Endothelial cell of umbilical vein (primary cell): ENCODE results near the gene RPH3AL. TPM values are rescaled to one million over a fixed set of nuclear protein-coding genes. Genes with fewer than 3 reads are reported as not detected.

Source experiments
- BruUV-seq: library from RNA; stranded (reverse); fragments of 400-500 nt; replicated peaks from 2 replicates; lab custom pipeline; 2021; lab: Mats Ljungman, UMichigan
- CTCF ChIA-PET: fragments of 300-600, 350-600 bp; sonication (Branson Sonifier 250); formaldehyde crosslinking; loops from one replicate; lab custom pipeline; 2021; ENCODE audit warnings: antibody characterized with exemption, inconsistent platforms; lab: Charles Lee
- POLR2A ChIA-PET: fragments of 300-600, 350-600 bp; sonication (Branson Sonifier 250); formaldehyde crosslinking; loops from one replicate; lab custom pipeline; 2021; ENCODE audit warnings: antibody characterized with exemption, inconsistent platforms; lab: Charles Lee
- DNase-seq: peaks from one replicate; pipeline ENCODE4 v3.0.0-alpha.2; 2011; ENCODE audit warnings: low read depth, low spot score
- FAIRE-seq: peaks from 2 replicates; lab custom pipeline; 2011; peaks lifted over from hg19 to GRCh38; lab: Jason Lieb, UNC
- H2AFZ ChIP-seq: 2 replicates; pipeline ENCODE4 v1.6.0; 2012; ENCODE audit warnings: low read depth, low read length, control low read depth, inconsistent platforms
- H3K27ac ChIP-seq: 2 replicates; pipeline ENCODE4 v1.5.1; 2011; ENCODE audit warnings: low read depth, mild to moderate bottlenecking, control low read depth, low read length, moderate library complexity; ENCODE audit not compliant: insufficient read depth
- H3K27me3 ChIP-seq, 2 experiments: 2 replicates each; pipeline versions ENCODE4 v1.6.0 to v1.6.1; 2011; ENCODE audit warnings: low read length in 2 of 2, mixed read lengths in 1 of 2; ENCODE audit not compliant: control insufficient read depth in 2 of 2, insufficient read depth in 2 of 2
- H3K36me3 ChIP-seq, 2 experiments: 2 replicates in 1 of 2; 3 replicates in 1 of 2; pipeline ENCODE4 v1.5.1; 2011; ENCODE audit warnings: low read length in 2 of 2, mild to moderate bottlenecking in 1 of 2, moderate library complexity in 1 of 2; ENCODE audit not compliant: control insufficient read depth in 2 of 2, insufficient read depth in 2 of 2; ENCODE audit errors: extremely low read depth in 1 of 2
- H3K4me1 ChIP-seq: 3 replicates; pipeline ENCODE4 v1.5.1; 2011; ENCODE audit warnings: mild to moderate bottlenecking, low read length; ENCODE audit not compliant: control insufficient read depth, insufficient read depth; ENCODE audit errors: extremely low read depth
- H3K4me2 ChIP-seq: 2 replicates; pipeline ENCODE4 v1.6.1; 2011; ENCODE audit warnings: low read length, control low read depth, mixed read lengths; ENCODE audit not compliant: insufficient read depth
- H3K4me3 ChIP-seq, 3 experiments: fragments of 200-600 bp in 1 of 3; sonication (generic), shearing (Covaris generic) in 1 of 3; replicated peaks in 1 of 3; 2 replicates each; pipeline ENCODE4 v1.5.1; 2011 to 2016; ENCODE audit warnings: control low read depth in 3 of 3, low read length in 3 of 3, mild to moderate bottlenecking in 2 of 3, inconsistent platforms in 1 of 3, low read depth in 1 of 3, moderate library complexity in 1 of 3; ENCODE audit not compliant: insufficient read depth in 1 of 3
- H3K79me2 ChIP-seq: 2 replicates; pipeline ENCODE4 v1.6.0; 2012; ENCODE audit warnings: low read length, inconsistent platforms; ENCODE audit not compliant: control insufficient read depth, insufficient read depth
- H3K9ac ChIP-seq: replicated peaks from 2 replicates; pipeline ENCODE3; 2011; ENCODE audit warnings: low read length, control low read depth; ENCODE audit not compliant: insufficient read depth; ENCODE audit errors: extremely low read depth
- H3K9me1 ChIP-seq: replicated peaks from 3 replicates; pipeline ENCODE4 v1.6.0; 2011; ENCODE audit warnings: mild to moderate bottlenecking, low read length; ENCODE audit not compliant: control insufficient read depth, insufficient read depth; ENCODE audit errors: extremely low read depth
- H3K9me3 ChIP-seq: replicated peaks from 2 replicates; pipeline ENCODE4 v1.5.1; 2012; ENCODE audit warnings: low read length, inconsistent platforms; ENCODE audit not compliant: control insufficient read depth, insufficient read depth
- H4K20me1 ChIP-seq: replicated peaks from 2 replicates; pipeline ENCODE3; 2011; ENCODE audit warnings: mild to moderate bottlenecking, low read length; ENCODE audit not compliant: control insufficient read depth, insufficient read depth; ENCODE audit errors: extremely low read depth
- EZH2 ChIP-seq: IDR thresholded peaks from 2 replicates; pipeline ENCODE4 v1.6.1; 2012; ENCODE audit warnings: borderline replicate concordance, low read depth, mild to moderate bottlenecking, moderate library complexity, low read length, inconsistent platforms; ENCODE audit not compliant: severe bottlenecking
- FOS ChIP-seq: IDR thresholded peaks from 2 replicates; pipeline ENCODE4 v1.6.1; 2011; ENCODE audit warnings: mild to moderate bottlenecking, low read length, moderate library complexity, borderline replicate concordance; ENCODE audit not compliant: insufficient read depth
- GATA2 ChIP-seq: IDR thresholded peaks from 2 replicates; pipeline ENCODE4 v1.7.0; 2011; ENCODE audit warnings: low read depth, mild to moderate bottlenecking, moderate library complexity, mixed read lengths, low read length; ENCODE audit not compliant: insufficient read length, insufficient read depth
- JUN ChIP-seq: IDR thresholded peaks from 2 replicates; pipeline ENCODE4 v1.6.1; 2011; ENCODE audit warnings: borderline replicate concordance, low read depth; ENCODE audit not compliant: insufficient read length, insufficient read depth
- MAX ChIP-seq: IDR thresholded peaks from 2 replicates; pipeline ENCODE4 v1.6.1; 2011; ENCODE audit not compliant: insufficient read depth, insufficient read length
- MYC ChIP-seq: IDR thresholded peaks from one replicate; pipeline ENCODE4 v1.6.1; 2011; ENCODE audit warnings: mild to moderate bottlenecking, low read depth, low read length
- POLR2A ChIP-seq: IDR thresholded peaks from 2 replicates; pipeline ENCODE4 v1.6.1; 2012; ENCODE audit warnings: low read depth, mild to moderate bottlenecking, control low read depth, low read length
- POLR2AphosphoS5 ChIP-seq: IDR thresholded peaks from 2 replicates; pipeline ENCODE4 v1.6.1; 2012; ENCODE audit warnings: low read depth, mild to moderate bottlenecking, control low read depth, low read length, moderate library complexity; ENCODE audit not compliant: insufficient read depth
- dilution Hi-C: fragments of 300-500 bp; cut with MboI; formaldehyde crosslinking; loops from one replicate; pipeline ENCODE4 v1.15.0; 2019; ENCODE audit warnings: low sequenced_read_pairs; ENCODE audit not compliant: extremely low pct_ligation_motif_present
- intact Hi-C: fragments of 100-400 bp; cut with micrococcal nuclease; formaldehyde crosslinking; loops from one replicate; pipeline ENCODE4 v1.10.0; 2022
- polyA plus RNA-seq, 4 experiments: library from polyadenylated mRNA; depleted of rRNA in 3 of 4; stranded (reverse) in 3 of 4; unstranded in 1 of 4; fragments of >200 nt; gene quantifications; 2 replicates each; pipeline versions ENCODE4 v1.2.1 to v1.2.3, GENCODE V29; 2011 to 2012; ENCODE audit warnings: missing spikeins in 1 of 4
- total RNA-seq: library from RNA; stranded (reverse); gene quantifications from 2 replicates; pipeline ENCODE4 v1.2.3, GENCODE V29; 2021
- TF ChIP-seq, protein P1 (sequence below), 2 donors: IDR thresholded peaks; 1 replicate in 1 of 2; 2 replicates in 1 of 2; pipeline ENCODE4 v1.5.1; 2011; ENCODE audit warnings: low read length in 2 of 2, mild to moderate bottlenecking in 2 of 2, moderate library complexity in 2 of 2, control low read depth in 1 of 2, inconsistent platforms in 1 of 2, low read depth in 1 of 2; ENCODE audit not compliant: insufficient read depth in 1 of 2; ENCODE audit errors: extremely low read depth in 1 of 2

Gene RPH3AL
- total and polyA plus RNA-seq, 2 donors (not counting 3 experiments of a cell fraction or from before 2014, with no cell fraction given), result 4.1 to 7.0 TPM

GRCh38 chr17:238071-238963 lies 114.3 kb downstream of the RPH3AL start:
- POLR2A ChIA-PET, result no interaction called here
- Histone ChIP-seq H3K36me3 (no peaks in the 10 kb centered on the region), H3K27ac (no peak overlapping the region), H3K4me3 (no peak overlapping the region), H3K9me3 (no peaks in the 10 kb centered on the region), H4K20me1 (no peaks in the 10 kb centered on the region), H3K4me1 (peaks cover 13% of the 10 kb centered on the region), H2AFZ (no peak overlapping the region), H3K79me2 (no peaks in the 10 kb centered on the region), H3K9ac (no peak overlapping the region), H3K4me2 (no peak overlapping the region), H3K27me3 (no peaks in the 10 kb centered on the region), H3K9me1 (no peaks in the 10 kb centered on the region)
- DNase-seq, result no peak
- intact Hi-C loops (no loop called here), dilution Hi-C loops (no loop called here)
- CTCF ChIA-PET, result interaction anchor here (0.5 to 1.1 kb wide), 3 partner anchors 12 to 61 kb away, joined by 3 to 4 read pairs (median 4); no protein-coding TSS in a partner anchor
- TF ChIP-seq GATA2 (no peak), EZH2 (no peak), JUN (no peak), POLR2A (no peak), MAX (no peak), MYC (no peak), FOS (no peak), POLR2AphosphoS5 (no peak)
- TF ChIP-seq, protein P1, sequence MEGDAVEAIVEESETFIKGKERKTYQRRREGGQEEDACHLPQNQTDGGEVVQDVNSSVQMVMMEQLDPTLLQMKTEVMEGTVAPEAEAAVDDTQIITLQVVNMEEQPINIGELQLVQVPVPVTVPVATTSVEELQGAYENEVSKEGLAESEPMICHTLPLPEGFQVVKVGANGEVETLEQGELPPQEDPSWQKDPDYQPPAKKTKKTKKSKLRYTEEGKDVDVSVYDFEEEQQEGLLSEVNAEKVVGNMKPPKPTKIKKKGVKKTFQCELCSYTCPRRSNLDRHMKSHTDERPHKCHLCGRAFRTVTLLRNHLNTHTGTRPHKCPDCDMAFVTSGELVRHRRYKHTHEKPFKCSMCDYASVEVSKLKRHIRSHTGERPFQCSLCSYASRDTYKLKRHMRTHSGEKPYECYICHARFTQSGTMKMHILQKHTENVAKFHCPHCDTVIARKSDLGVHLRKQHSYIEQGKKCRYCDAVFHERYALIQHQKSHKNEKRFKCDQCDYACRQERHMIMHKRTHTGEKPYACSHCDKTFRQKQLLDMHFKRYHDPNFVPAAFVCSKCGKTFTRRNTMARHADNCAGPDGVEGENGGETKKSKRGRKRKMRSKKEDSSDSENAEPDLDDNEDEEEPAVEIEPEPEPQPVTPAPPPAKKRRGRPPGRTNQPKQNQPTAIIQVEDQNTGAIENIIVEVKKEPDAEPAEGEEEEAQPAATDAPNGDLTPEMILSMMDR (IDR thresholded peaks at IDR 0.05; ENCODE audit: extremely low read depth in 1 of 2, insufficient read depth in 1 of 2, low read depth in 1 of 2, low read length in 2 of 2), result no peak
- no peak for FAIRE-seq
- BruUV-seq, result no TSS peak
